GM12892 (cell line): Measurements from ENCODE around the gene HSPA13.

Source experiments
- POLR2A ChIP-seq: IDR thresholded peaks from 2 replicates; pipeline ENCODE4 v1.6.1; 2011; ENCODE audit warnings: low read depth, low read length, control low read depth
- POLR2AphosphoS5 ChIP-seq: IDR thresholded peaks from 2 replicates; pipeline ENCODE4 v1.6.1; 2011; ENCODE audit warnings: low read depth, low read length, control low read depth
- TAF1 ChIP-seq: IDR thresholded peaks from 2 replicates; pipeline ENCODE4 v1.6.1; 2011; ENCODE audit warnings: low read depth, mild to moderate bottlenecking, control low read depth, low read length, borderline replicate concordance

- TF ChIP-seq TAF1 (0 out of 2 replicates have a peak, but pooled peaks have one; percentile 50), POLR2AphosphoS5 (no peak), POLR2A (peak; percentile 59)
These were observed at the start of gene HSPA13 for GRCh38 chr21:14382835-14383595.
